Measurements from ENCODE around the gene ATXN7L1.
"Not testable (repeated sequence)": the region's sequence is repeated elsewhere in the genome, so short reads cannot be mapped to it uniquely, and the experiment has no call there.

The ATXN7L1 gene

GRCh38 chr7:105731042-105731441 lies 145.4 kb downstream of the ATXN7L1 start:
- DNase-seq: no peak

GRCh38 chr7:105728028-105728427 lies 148.4 kb downstream of the ATXN7L1 start:
- DNase-seq: no peak

DNA sequence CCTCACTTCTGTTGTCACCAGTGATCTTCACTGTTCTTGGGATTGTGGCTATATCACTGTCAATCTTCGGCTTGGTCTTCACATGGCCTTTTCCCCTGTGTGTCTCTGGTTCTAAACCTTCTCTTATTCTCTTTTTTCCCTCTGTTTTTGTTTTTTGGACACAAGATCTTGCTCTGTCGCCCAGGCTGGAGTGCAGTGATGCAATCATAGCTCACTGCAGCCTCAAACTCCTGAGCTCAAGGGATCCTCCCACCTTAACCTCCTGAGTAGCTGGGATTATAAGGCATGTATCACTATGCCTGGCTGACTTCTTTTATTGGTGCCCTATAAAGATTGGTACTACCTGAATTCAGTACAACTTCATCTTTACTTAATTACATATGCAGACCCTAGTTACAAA lies 151.7 kb downstream of the ATXN7L1 start:
- no peak for DNase-seq

- DNase-seq: no peak
These were observed 152.8 kb downstream of the ATXN7L1 start for GRCh38 chr7:105723572-105723971.

DNA sequence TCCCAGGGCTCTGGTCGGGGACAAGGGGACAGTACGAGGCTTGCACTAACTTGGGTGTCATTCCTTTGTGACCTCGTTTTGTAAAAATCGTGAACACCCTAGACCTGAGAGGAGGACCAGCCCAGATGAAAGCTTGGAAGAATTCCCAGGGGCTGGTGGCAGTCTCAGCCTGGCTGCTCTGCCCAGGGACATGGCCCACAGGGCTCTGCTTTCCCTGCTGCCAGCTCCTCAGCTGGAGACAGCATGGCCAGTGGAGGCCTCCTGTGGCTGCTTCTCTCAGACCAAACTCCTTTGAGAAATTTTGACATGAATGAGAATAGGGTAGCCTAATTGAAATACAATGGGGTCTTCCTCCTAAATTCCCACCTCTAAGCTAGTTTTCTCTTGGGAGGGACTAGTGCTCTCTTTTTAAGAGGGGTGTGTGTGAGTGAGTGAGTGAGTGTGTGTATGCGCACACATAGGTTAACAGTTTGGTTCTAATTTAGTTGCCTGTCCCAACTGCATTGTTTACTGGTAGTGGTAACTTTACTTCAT lies 154.8 kb downstream of the ATXN7L1 start:
- no peak for DNase-seq

GRCh38 chr7:105719919-105720318 lies 156.5 kb downstream of the ATXN7L1 start:
- DNase-seq: no peak

GRCh38 chr7:105719395-105719794 lies 157.0 kb downstream of the ATXN7L1 start:
- no peak for DNase-seq

GRCh38 chr7:105718511-105718925 lies 157.9 kb downstream of the ATXN7L1 start:
- DNase-seq: peak; percentile 40 to 53

GRCh38 chr7:105715528-105715927 lies 160.9 kb downstream of the ATXN7L1 start:
- DNase-seq: no peak

GRCh38 chr7:105713488-105714465 lies 162.6 kb downstream of the ATXN7L1 start:
- no peak for DNase-seq

GRCh38 chr7:105712877-105713276 lies 163.5 kb downstream of the ATXN7L1 start:
- DNase-seq: peak; percentile 32 to 53

DNA sequence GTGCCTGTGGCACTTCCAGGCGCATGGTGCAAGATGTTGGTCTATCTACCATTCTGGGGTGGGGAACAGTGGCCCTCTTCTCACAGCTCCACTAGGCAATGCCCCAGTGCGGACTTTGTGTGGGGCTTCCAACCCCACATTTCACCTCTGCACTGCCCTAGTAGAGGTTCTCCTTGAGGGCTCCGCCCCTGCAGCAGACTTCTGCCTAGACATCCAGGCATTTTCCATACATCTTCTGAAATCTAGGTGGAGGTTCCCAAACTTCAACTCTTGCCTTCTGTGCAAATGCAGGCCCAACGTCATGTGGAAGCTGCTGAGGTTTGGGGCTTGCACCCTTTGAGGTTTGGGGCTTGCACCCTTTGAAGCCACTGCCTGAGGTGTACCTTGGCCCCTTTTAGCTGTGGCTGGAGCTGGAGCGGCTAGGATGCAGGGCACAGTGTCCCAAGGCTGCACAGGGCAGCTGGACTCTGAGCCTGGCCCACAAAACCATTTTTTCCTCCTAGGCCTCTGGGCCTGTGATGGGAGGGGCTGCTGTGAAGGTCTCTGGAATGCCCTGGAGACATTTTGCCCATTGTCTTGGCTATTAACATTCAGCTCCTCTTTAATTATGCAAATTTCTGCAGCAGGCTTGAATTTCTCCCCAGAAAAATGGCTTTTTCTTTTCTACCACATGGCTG lies 164.5 kb downstream of the ATXN7L1 start:
- DNase-seq: no peak

GRCh38 chr7:105710720-105711119 lies 165.7 kb downstream of the ATXN7L1 start:
- DNase-seq: not testable (repeated sequence)

DNA sequence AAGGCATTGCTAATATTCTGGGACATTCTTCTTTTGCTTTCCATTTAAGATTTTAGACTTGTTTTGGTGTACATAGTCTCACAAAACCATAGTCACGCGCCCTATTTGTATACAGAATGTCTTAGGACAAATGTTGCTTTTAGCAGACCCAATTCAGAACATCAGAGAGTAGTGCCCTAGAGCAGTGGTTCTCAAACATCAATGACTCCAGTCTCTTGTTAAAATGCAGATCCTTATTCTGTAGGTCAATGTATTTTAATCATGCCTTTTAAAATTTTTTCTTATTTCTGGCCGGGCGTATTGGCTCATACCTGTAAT lies 167.7 kb downstream of the ATXN7L1 start:
- DNase-seq: no peak

GRCh38 chr7:105707967-105708762 lies 168.2 kb downstream of the ATXN7L1 start:
- peak; percentile 17 to 22 for DNase-seq

- no peak for DNase-seq
These were observed 169.0 kb downstream of the ATXN7L1 start for GRCh38 chr7:105707381-105707780.

DNA sequence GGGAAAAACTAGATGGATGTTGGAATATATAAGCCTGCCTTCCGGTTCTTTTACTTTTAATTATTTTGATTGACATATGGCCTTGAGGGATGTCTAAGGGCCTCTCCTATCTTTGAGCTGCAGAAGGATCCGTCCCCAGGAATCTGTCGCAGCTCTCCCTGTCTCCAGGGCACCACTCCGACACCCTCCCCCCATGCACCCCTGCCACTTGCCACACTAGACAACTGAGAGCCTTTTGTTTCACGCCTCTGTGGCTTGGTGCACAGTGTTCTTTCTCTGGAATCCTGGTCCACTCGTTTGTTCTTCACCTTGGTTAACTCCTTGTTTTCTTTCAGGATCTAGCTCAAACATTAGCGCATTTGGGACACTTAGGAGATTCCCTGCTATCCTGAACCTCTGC lies 171.0 kb downstream of the ATXN7L1 start:
- DNase-seq: no peak

GRCh38 chr7:105703207-105703930 lies 173.0 kb downstream of the ATXN7L1 start:
- DNase-seq: no peak

DNA sequence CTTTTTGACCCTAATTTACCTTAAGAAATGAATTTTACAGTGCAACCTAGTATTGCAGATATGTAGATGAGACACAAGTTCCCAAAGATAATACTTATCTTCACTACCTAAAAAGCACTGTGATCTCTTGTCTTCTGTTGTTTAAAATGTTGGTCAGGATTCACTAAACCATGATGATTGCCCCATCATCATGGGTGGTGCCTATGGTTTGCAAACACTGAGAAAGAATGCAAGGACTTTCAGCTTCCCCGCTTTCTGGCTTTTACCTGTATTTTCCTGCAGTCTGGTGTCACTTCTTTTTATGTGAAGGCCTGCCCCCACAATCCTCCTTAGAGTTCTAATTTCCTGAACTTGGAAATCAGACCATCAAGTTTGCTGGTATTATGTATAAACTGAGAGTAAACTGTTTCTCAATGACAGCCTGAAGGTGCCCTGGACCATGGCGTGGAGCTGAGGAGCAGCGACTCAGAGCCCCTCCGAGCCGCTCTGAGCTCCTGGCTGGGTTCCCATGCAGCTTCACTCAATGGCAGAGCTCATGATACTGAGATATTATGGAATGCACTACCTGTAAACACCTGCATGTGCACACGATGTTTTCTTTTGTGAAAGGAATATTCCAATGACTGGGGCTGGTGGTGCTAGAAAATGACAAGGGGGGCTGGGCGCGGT lies 176.7 kb downstream of the ATXN7L1 start:
- no peak for DNase-seq

GRCh38 chr7:105698531-105698930 lies 177.9 kb downstream of the ATXN7L1 start:
- DNase-seq: no peak

- no peak for DNase-seq
These were observed 178.6 kb downstream of the ATXN7L1 start for GRCh38 chr7:105697753-105698152.

DNA sequence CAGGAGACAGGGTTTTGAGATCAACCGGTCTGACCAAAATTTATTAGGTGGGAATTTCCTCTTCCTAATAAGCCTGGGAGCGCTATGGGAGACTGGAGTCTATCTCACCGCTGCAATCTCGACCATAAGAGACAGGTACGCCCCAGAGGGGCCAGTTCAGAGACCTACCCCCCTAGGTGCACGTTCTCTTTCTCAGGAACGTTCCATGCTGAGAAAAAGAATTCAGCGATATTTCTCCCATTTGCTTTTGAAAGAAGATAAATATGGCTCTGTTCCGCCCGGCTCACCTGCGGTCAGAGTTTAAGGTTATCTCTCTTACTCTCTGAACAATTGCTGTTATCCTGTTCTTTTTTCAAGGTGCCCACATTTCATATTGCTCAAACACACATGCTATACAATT lies 179.2 kb downstream of the ATXN7L1 start:
- not testable (repeated sequence) for DNase-seq
